Urothelium cell line (cell line): ENCODE data around the gene NANP.
"Not testable (repeated sequence)": the region's sequence is repeated elsewhere in the genome, so short reads cannot be mapped to it uniquely, and the experiment has no call there.

Experiments used
- DNase-seq: peaks from one replicate; pipeline ENCODE4 v3.0.0; 2011; ENCODE audit warnings: low spot score, mixed read lengths
- FAIRE-seq: peaks from 2 replicates; lab custom pipeline; 2011; peaks lifted over from hg19 to GRCh38; lab: Jason Lieb, UNC

The NANP gene, protein sequence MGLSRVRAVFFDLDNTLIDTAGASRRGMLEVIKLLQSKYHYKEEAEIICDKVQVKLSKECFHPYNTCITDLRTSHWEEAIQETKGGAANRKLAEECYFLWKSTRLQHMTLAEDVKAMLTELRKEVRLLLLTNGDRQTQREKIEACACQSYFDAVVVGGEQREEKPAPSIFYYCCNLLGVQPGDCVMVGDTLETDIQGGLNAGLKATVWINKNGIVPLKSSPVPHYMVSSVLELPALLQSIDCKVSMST

DNA sequence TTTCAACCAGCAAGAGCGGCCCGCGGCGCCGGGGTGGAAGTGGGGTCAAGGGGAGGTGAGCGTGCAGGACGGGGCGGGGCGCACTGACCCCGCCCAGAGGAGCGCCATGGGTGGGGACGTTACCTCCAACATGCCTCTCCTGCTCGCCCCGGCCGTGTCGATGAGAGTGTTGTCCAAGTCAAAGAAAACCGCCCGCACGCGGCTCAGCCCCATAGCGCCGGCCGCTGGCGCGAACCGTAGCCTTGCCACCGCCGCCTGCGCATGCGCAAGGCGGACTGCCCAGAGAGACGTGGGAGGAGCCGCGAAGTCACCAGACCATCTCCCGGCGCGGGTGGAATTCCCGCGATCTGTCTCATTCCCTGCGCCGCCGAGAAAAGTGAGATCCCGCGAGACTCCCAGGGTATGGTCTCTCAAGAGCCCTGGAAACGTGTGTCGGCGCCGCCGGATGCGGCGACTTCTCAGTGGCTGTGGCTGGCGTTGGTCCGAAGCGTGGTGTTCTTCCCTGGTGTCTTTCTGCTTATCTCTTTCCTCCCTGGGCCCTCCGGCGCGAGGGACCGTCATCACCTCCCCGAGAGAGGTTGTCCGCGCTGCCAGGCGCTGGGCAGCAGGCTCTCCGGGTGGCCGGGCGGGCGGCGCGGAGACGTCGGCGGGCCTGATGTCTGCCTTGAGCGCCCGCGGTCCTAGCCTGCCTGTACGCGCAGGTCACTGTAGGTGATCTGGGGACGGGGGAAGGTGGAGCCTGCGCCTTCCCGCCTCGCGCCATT, at the start of gene NANP:
NANP (minus strand) TSS at position 279 of the 764 bp plus-strand sequence; CDS start at position 213, 66 bp downstream.
- DNase-seq (peak; percentile 98), FAIRE-seq (no peak)

DNA sequence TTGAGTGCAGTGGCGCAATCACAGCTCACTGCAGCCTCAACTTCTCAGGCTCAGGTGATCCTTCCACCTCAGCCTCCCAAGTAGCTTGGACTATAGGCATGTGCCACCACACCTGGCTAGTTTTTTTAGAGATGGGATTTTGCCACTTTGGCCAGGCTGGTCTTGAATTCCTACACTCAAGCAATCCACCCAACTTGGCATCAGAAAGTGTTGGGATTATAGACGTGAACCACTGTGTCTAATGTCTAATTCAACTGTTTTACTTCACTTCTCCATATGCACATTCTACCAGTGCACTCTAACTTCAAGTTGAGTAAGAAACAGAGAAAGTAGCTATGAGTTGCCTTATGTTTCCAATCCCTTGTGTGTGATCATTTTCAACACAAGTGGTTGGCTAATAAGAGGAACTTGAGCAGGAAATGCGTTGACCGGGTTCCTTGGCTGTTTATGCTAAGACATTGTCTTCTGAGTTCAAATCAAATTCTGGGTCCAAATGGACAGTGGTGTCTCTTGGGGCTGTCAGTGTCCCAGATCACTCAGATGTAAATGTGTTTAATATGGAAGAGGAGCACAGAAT, 48.9 kb upstream of the NANP start:
- no peak for FAIRE-seq
- no peak for DNase-seq

DNA sequence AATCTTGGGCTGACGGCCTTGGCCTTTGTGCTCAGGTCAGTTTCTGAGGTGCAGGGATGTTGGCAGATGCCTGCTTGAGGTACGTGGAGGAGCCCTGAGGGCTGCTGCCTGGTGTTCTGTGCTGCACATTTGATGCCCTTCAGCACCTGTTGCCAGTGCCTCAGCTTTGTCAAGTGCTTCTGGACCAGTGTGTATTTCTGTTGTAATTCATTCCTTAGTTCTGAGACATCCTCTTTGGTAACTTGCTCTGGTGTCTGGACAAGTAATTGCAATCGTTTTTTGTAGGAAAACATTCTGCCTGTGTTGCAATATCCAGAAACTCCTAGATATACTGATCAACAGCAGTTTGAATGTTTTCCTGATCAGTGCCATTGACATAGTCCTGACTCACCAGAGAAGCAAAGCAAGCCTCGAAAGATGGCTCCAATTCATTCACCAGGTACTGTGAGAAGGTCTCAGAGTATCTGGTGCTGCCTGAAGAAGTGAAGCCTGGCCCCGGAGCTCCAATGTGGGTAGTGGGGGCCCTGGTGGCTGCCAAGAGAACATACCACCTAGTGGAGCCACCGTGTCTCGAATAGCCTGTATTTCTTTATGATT, 46.1 kb upstream of the NANP start:
- FAIRE-seq (no peak), DNase-seq (no peak)

DNA sequence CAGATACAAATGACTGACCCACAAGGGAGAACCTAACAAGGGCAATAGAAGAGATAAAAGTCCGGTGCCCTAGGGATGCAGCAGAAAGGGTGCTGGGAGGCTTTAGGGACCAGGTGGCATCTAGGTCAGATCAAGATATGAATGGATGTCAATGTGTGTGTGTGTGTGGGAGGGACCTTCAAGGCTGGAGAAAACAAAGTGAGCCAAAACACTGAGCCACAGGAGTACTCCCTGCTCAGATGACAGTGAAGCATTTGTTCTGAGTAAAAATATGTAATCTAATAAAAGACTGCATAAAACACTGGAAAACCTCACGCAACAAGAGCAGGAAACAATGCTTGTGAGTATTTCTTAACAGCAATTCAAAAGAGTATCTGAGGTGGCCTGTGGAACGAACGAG, 44.6 kb upstream of the NANP start:
- no peak for FAIRE-seq
- no peak for DNase-seq

DNA sequence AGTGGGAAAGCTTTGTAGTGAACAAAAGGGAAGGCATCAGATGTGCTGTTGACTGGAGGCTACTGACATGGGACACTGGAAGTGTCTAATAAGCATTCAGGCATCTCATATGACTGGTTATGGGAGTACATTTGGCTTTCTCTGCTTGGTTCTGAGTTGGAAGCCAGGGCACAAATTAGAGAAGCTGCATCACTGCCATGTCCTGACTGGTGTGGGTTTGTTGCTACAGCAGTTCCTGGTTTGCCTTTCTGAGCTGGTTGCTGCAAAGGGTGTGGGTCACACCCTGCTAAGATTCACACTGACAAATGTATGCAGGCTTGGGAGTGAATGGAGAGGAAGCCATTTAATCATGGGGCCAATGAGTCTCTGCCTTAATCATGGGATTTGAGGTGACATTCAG, 36.2 kb upstream of the NANP start:
- DNase-seq (no peak), FAIRE-seq (no peak)

DNA sequence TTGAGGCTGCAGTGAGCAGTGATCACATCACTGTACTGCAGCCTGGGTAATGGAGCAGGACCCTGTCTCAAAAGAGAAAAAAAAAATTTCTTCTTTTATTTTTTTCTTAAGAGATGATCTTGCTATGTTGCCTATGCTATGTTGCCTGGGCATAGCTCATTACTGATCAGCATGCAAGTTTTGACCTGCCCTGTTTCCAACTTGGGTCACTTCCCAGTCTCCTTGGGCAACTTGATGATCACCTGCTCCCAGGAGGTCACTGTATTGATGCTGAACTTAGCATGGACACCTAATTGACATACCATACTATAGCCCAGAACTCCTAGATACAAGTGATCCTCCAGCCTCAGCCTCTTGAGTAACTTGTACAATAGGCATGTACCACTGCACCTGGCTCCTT, 30.7 kb upstream of the NANP start:
- no peak for DNase-seq
- no peak for FAIRE-seq

DNA sequence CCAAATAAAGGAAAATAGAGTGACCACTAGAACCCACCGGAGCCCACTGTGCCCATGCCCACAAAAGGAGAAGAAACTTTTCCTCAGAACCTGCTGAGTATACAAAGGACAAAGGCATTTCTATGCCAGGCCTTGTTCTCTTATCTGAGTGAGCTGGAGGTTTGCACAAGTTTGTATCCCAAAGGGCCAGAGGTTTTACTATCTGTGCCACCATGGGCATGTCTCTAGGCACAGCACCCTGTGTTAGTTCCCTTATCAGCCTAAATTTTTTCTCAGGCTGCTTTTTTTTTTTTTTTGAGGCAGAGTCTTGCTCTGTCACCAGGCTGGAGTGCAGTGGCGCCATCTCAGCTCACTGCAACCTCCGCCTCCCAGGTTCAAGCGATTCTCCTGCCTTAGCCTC, 29.1 kb upstream of the NANP start:
- DNase-seq, FAIRE-seq: not testable (repeated sequence)

DNA sequence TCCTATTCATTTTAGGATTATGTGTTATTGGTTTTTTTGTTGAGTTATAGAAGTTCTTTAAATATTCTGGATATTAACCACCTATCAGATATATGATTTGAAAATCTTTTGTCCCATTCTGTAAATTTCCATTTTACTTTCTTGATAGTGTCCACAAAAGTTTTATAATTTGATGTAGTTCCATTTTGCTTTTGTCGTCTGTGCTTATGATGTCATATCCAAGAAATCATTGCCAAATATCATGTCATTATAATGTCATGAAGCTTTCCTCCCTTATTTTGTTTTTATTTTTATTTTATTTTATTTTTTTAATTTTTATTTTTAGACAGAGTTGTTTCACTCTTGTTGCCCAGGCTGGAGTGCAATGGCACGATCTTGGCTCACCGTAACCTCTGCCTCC, 21.0 kb upstream of the NANP start:
- DNase-seq (no peak), FAIRE-seq (no peak)

DNA sequence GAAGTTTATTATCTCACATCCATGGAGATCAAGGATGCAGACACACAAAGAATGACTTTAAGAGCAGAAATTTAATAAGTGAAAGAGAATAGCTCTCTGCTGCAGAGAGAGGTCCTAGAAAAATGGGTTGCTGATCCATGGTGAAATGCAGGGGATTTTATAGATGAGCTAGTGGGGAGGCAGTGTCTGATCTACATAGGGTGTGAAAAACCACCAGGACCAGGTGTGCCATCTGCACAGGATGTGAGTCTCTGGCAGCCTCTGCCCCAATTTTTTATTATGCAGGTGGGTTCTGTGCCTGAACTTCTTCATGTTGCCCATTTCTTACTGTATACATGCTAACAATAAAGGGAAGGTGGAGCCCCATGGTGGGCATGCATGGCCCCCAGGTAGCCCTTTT, 19.9 kb upstream of the NANP start:
- DNase-seq (no peak), FAIRE-seq (no peak)

DNA sequence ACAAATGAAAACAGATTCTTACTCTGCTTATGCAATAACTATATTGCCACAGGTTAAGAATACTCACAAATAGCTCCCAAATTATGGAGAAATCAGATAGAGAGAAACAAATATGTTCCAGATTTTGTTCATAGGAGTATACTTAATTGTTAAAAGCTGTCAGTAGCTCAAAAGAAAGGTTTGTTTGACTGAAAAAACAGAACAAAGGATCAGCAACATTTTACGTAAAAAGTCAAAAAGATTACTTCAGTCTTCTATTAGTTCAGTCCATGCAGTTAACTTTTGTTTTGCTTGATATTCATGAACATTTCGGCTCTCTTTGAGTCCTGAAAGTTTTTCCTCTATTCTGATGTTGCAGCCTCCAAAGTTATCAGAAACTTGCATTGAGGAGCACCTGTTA, 13.4 kb upstream of the NANP start:
- FAIRE-seq (no peak), DNase-seq (no peak)

DNA sequence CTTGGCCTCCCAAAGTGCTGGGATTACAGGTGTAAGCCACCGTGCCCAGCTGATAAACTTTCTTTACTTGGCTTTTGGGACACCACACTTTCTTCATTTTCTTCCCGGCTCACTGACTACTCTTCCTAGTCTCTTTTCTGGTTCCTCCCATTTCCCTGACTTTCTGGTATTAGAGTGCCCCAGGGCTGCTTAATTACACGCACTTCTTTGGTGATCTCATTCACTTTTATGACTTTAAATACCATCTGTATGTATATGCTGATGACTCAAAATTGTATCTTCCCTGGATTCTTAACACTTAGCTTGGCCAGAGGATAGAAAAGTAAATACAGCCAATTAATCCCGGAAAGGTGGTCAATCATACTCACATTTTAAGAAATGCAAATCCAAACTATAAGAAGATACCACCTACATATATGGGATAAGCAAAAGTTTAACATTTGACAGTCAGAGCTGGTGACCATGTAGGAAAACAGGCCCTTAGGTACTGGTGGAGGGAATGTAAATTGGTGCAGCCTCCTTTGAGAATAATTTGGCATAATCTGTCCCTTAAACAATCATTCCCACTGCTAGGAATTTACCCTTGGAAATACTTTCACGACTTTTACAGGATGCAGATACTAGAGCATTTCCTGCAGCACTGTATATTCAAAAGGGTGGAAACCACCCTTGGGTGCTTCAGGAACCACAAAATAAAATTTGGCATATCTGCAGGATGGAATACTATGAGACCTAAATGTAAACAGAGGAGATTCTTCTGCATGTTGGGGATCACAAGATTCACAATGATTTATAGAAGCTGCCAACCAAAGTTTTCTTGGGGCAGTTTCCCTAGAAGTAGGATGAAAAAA, 9.4 kb upstream of the NANP start:
- no peak for DNase-seq
- no peak for FAIRE-seq

DNA sequence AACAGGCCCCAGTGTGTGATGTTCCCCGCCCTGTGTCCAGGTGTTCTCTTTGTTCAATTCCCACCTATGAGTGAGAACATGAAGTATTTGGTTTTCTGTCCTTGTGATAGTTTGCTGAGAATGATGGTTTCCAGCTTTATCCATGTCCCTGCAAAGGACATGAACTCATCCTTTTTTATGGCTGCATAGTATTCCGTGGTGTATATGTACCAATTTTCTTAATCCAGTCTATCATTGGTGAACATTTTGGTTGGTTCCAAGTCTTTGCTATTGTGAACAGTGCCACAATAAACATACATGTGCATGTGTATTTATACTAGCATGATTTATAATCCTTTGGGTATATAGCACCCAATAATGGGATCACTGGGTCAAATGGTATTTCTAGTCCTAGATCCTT, 6.8 kb upstream of the NANP start:
- not testable (repeated sequence) for FAIRE-seq

DNA sequence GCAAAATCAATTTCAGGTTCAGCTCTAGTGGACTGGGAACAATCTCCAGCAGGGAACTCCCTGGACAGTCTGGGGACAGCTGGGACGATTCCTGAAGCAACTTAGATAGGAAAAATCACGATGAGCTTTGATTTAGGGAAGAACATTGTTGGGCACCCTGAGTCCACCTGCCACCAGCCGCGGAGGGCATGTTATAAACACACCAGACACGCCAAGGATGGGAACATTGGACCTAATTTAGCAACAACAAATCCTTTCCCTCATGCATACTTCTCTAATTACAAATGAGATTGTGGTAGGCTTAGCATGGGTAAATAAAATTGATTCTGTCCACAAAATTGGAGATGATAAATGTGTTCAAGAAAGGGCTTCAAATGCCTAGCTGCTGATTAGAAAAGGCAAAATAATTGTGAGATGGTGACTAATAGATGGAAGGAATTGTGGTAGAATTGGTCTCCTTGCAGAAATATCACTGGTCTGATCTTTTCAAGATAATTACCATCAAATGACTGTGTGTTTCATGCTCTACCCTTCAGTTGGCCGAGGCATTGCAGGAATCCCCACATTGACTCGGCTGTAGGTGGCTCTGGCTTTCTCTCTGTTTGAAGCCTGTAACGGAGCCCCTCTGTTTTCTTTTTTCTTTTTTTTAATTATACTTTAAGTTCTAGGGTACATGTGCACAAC, 6.1 kb upstream of the NANP start:
- DNase-seq (no peak), FAIRE-seq (no peak)

More for the DNA sequence above, 6.8 kb upstream of the NANP start:
- DNase-seq = not testable (repeated sequence)

DNA sequence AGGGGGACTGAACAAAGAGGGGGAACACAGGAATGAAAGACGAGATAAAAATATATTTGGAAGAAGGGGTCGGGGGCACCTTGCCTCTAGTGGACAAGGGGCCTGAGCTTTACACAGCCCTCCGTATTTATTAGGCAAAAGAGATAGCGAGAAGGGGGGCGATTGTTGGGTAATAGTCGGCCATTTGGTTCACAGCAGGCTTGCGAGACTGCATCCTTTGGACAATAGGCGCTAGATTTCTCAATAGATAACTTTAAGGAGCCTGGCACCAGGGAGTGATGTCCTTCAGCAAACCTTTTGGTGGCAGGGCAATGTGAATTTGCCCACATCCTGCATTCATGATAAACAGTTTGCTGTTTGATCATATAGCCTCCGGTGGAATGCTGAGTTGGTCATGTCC, 3.0 kb upstream of the NANP start:
- FAIRE-seq (no peak), DNase-seq (no peak)

DNA sequence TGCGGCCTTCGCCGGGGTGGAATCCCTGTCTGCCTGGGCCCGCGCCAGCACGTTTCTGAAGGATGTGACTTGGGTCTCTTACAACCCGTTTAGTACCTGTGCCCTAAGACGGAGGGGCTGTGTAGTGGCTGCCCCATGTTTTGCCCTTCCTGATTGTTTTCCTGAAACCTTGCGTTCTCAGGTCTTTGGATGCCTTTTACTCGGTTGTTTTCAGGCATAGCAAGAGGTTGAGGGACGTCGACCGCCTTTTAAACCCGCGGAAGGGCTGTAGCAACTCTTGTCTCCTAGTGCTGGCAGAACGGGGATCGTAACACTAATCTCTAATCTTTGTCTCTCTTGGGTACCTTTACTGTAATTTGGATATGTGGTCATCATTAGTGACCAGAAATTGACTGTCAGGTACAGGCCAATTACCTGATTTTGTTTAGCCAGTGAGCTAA, 706 bp upstream of the NANP start:
- DNase-seq (no peak), FAIRE-seq (no peak)

DNA sequence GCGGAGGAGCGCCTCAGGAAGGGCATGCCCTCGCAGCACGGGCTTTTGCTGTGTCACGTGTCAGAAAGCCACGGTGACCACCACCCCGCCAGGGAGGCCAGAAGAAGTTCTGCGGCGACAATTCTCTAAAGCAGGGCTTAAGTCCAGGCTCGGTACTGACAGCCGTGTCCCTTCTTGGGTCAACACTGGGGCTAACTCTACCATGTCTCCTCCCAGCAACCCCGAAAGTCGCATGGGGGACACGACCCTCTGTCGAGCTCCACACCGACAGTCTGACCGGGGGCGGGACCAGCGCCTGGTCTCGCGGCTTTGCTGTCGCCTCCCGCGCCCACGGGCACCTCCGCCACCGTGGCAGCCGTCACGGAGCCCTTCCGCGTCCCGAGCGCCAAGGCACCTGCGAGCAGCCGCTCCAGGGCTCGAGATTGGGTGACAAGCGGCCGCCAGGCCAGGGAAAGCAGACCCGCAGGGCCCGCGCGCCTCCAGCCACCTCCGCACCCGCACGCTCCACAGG, 534 bp downstream of the NANP start:
- peak; percentile 44 for DNase-seq

DNA sequence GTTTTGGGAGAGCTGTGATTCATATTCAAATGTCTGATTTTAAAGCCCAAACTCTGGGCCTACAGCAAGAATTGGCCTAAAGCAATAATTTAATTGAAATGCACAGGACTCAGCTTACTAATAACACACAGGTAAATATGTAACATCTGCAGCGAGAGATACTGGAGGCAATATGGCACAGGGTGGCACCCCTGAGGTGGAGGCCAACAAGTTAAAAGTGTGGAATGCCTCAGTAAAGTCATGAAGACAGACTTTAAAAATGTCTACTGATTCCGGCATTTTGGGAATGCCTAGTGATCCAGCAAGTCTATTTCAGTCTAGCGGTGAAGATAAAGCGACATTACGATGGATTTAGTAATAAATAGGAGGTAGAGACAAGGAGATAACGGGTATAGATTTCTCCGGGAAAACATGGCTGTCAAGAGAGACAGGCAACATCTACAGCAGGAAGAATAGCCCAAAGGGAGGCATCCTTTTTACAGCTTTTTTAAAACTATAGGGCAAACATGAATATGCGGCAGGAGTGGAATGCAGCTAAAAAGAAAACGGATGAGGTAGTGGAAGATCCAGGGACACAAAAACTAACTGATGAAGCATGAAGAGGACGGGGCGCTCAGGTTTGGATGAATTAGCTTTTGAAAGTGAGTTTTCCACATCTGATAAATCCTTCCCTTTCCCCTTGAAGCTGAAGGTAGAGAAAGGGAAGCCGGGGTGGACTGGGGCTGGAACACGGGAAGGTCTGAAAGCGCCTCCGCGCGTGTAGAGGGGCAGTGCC, 1.2 kb downstream of the NANP start:
- FAIRE-seq = no peak
- peak; percentile 12 for DNase-seq

More for the DNA sequence above, 534 bp downstream of the NANP start:
- FAIRE-seq = no peak

DNA sequence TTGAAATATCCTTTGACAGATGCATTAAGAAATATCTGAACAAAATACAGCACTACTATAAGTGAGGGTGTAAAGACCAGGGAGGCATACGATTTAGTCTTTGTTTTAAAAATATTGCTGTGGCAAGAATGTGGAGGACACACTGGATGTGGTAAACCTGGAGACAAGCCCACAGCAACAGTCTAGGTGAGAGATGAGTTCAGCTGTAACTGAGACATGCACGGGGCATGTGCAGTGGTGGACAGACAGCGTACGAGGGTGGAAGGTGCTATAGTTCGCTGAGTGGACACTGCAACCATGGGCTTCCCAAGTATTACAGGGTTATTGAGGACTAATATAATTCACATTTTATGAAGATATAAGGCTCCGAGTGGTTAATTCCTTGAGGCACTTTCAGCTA, 1.8 kb downstream of the NANP start:
- DNase-seq (no peak), FAIRE-seq (no peak)

DNA sequence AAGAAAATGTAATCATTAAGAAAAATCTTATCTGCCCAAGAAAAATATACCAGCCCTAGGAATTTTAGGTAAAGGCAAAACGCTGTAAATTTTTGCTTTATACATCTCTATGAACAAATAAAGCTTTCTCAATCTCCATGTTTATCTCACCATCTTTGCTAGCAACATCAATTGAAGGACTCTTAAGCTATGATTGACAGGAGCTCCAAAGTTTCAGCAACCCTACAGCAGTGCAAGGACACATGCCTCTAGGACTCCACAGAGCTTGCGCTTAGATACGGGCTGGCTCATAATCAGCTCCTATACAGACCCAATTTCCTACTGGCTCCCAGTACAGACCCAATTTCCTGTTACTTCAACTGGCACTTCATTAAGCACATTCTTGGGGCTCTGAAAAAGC, 4.3 kb downstream of the NANP start:
- FAIRE-seq = no peak

More for the DNA sequence above, 4.3 kb downstream of the NANP start:
- DNase-seq = no peak
